HEK293 (cell line): Measurements from ENCODE around the gene GALNT10.

Experiments
- CTCF ChIA-PET: fragments of 350-600 bp; formaldehyde crosslinking; extraction: SDS; loops from one replicate; lab custom pipeline; 2021; ENCODE audit warnings: antibody characterized with exemption; lab: Yijun Ruan, JAX
- POLR2A ChIA-PET: fragments of 300-600 bp; formaldehyde crosslinking; extraction: SDS; loops from one replicate; lab custom pipeline; 2020; ENCODE audit warnings: antibody characterized with exemption, inconsistent platforms; lab: Yijun Ruan, JAX
- H3K27ac ChIP-seq: fragments of 200-500 bp; sonication (Bioruptor generic); 2 replicates; pipeline ENCODE4 v1.5.1; 2014; ENCODE audit warnings: low read depth, low read length, control low read depth, inconsistent platforms; ENCODE audit errors: extremely low read depth
- H3K36me3 ChIP-seq, 2 experiments: fragments of 200-500 bp in 1 of 2; sonication (Bioruptor generic) in 1 of 2; 1 replicate in 1 of 2; 2 replicates in 1 of 2; pipeline ENCODE4 v1.5.1; 2014 to 2017; ENCODE audit warnings: inconsistent platforms in 2 of 2, low read length in 2 of 2; ENCODE audit not compliant: control insufficient read depth in 2 of 2, insufficient read depth in 1 of 2
- H3K4me1 ChIP-seq: fragments of 200-500 bp; sonication (Bioruptor generic); 2 replicates; pipeline ENCODE4 v1.5.1; 2014; ENCODE audit warnings: mild to moderate bottlenecking, low read length, inconsistent platforms; ENCODE audit not compliant: control insufficient read depth, insufficient read depth
- H3K4me3 ChIP-seq: 2 replicates; pipeline ENCODE4 v1.5.1; 2011; ENCODE audit warnings: low read depth, mild to moderate bottlenecking, control low read depth, low read length, moderate library complexity
- H3K9me3 ChIP-seq: fragments of 200-500 bp; sonication (Bioruptor generic); 2 replicates; pipeline ENCODE4 v1.5.1; 2014; ENCODE audit warnings: low read depth, low read length, inconsistent platforms; ENCODE audit not compliant: control insufficient read depth, insufficient read depth
- GFI1B ChIP-seq: fragments of 450-650 bp; formaldehyde crosslinking; IDR thresholded peaks from 2 replicates; pipeline ENCODE4 v1.5.1; 2016; ENCODE audit warnings: missing biosample characterization, missing genetic modification characterization
- ZBTB7A ChIP-seq: fragments of 450-650 bp; formaldehyde crosslinking; IDR thresholded peaks from 2 replicates; pipeline ENCODE4 v1.5.1; 2016; ENCODE audit warnings: low read depth, missing biosample characterization, missing genetic modification characterization
- ZFP37 ChIP-seq: fragments of 450-650 bp; formaldehyde crosslinking; IDR thresholded peaks from 2 replicates; pipeline ENCODE4 v1.5.1; 2016; ENCODE audit warnings: missing biosample characterization, missing genetic modification characterization
- ZNF114 ChIP-seq: fragments of 450-650 bp; formaldehyde crosslinking; IDR thresholded peaks from 2 replicates; pipeline ENCODE4 v1.5.0; 2017; ENCODE audit warnings: missing biosample characterization, missing genetic modification characterization
- ZNF133 ChIP-seq: fragments of 450-650 bp; formaldehyde crosslinking; IDR thresholded peaks from 2 replicates; pipeline ENCODE4 v1.5.1; 2016; ENCODE audit warnings: missing biosample characterization, missing genetic modification characterization
- ZNF221 ChIP-seq: fragments of 450-650 bp; formaldehyde crosslinking; IDR thresholded peaks from 2 replicates; pipeline ENCODE4 v1.5.1; 2017; ENCODE audit warnings: missing biosample characterization, missing genetic modification characterization, borderline replicate concordance
- ZNF23 ChIP-seq: fragments of 450-650 bp; formaldehyde crosslinking; IDR thresholded peaks from 2 replicates; pipeline ENCODE4 v1.5.1; 2016; ENCODE audit warnings: missing biosample characterization, missing genetic modification characterization, borderline replicate concordance
- ZNF24 ChIP-seq: fragments of 450-650 bp; formaldehyde crosslinking; IDR thresholded peaks from 2 replicates; pipeline ENCODE4 v1.5.1; 2016; ENCODE audit warnings: missing biosample characterization, missing genetic modification characterization
- ZNF416 ChIP-seq: fragments of 450-650 bp; formaldehyde crosslinking; IDR thresholded peaks from 2 replicates; pipeline ENCODE4 v1.5.1; 2016; ENCODE audit warnings: missing biosample characterization, missing genetic modification characterization
- ZNF514 ChIP-seq: fragments of 450-650 bp; formaldehyde crosslinking; IDR thresholded peaks from 2 replicates; pipeline ENCODE4 v1.5.1; 2016; ENCODE audit warnings: missing biosample characterization, missing genetic modification characterization
- ZNF521 ChIP-seq: fragments of 450-650 bp; formaldehyde crosslinking; IDR thresholded peaks from 2 replicates; pipeline ENCODE4 v1.5.1; 2017; ENCODE audit warnings: missing biosample characterization, mild to moderate bottlenecking, missing genetic modification characterization
- TF ChIP-seq, protein P1 (sequence below): fragments of 450-650 bp; formaldehyde crosslinking; IDR thresholded peaks from 2 replicates; pipeline ENCODE4 v1.5.1; 2016; ENCODE audit warnings: missing biosample characterization, missing genetic modification characterization
- TF ChIP-seq, protein P2 (sequence below): fragments of 450-650 bp; formaldehyde crosslinking; IDR thresholded peaks from 2 replicates; pipeline ENCODE4 v1.5.1; 2017; ENCODE audit warnings: missing biosample characterization, missing genetic modification characterization
- TF ChIP-seq, protein P3 (sequence below): fragments of 450-650 bp; formaldehyde crosslinking; IDR thresholded peaks from 2 replicates; pipeline ENCODE4 v1.5.1; 2016; ENCODE audit warnings: missing biosample characterization, missing genetic modification characterization
- TF ChIP-seq, protein P4 (sequence below): fragments of 450-650 bp; formaldehyde crosslinking; IDR thresholded peaks from 2 replicates; pipeline ENCODE4 v1.5.0; 2017; ENCODE audit warnings: missing biosample characterization, missing genetic modification characterization, borderline replicate concordance
- TF ChIP-seq, protein P5 (sequence below): fragments of 450-650 bp; formaldehyde crosslinking; IDR thresholded peaks from 2 replicates; pipeline ENCODE4 v1.5.1; 2016; ENCODE audit warnings: missing biosample characterization, missing genetic modification characterization
- TF ChIP-seq, protein P6 (sequence below): fragments of 450-650 bp; formaldehyde crosslinking; IDR thresholded peaks from 2 replicates; pipeline ENCODE4 v1.5.1; 2016; ENCODE audit warnings: missing biosample characterization, missing genetic modification characterization, borderline replicate concordance
- TF ChIP-seq, protein P7 (sequence below): fragments of 450-650 bp; formaldehyde crosslinking; IDR thresholded peaks from 2 replicates; pipeline ENCODE4; 2016; ENCODE audit warnings: missing biosample characterization, missing genetic modification characterization

GALNT10 gene

DNA sequence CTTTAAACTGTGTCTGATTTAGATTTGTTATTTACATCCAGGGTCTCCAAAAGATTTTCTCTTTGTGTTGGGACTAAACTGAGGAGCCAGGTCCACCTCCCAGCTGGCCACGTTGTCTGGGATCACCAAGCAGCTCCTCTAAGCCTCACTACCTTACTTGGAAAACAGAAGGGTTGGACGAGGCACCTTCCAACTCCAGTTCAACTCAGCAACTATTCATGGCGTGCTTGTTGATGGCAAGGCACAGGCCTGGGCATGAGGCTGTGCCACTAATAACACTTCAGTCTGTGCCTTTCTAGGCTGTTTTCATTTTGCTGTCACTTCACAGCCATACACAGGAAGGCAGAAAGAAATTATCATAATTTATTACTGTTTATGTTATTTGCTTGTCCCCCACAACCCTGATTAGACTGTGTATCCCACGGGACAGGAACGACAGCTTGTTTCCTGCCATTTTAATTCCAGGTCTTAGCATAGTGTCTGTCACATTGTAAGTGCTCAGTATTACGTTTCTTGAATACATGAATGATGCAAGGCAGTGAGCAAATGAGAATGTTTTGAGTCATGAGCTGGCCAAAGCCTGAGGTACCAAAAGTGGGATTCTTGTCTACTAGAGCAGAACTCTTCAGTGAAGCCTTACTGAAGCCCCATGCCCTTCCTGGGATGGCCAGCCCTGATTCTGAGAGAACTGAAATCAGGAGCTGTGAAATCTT lies 125.8 kb downstream of the GALNT10 start (continued):
- TF ChIP-seq, protein P1, sequence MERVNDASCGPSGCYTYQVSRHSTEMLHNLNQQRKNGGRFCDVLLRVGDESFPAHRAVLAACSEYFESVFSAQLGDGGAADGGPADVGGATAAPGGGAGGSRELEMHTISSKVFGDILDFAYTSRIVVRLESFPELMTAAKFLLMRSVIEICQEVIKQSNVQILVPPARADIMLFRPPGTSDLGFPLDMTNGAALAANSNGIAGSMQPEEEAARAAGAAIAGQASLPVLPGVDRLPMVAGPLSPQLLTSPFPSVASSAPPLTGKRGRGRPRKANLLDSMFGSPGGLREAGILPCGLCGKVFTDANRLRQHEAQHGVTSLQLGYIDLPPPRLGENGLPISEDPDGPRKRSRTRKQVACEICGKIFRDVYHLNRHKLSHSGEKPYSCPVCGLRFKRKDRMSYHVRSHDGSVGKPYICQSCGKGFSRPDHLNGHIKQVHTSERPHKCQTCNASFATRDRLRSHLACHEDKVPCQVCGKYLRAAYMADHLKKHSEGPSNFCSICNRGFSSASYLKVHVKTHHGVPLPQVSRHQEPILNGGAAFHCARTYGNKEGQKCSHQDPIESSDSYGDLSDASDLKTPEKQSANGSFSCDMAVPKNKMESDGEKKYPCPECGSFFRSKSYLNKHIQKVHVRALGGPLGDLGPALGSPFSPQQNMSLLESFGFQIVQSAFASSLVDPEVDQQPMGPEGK (tag by site-specific recombination), result no peak
- TF ChIP-seq ZBTB7A (tag by site-specific recombination), result no peak
- TF ChIP-seq, protein P2, sequence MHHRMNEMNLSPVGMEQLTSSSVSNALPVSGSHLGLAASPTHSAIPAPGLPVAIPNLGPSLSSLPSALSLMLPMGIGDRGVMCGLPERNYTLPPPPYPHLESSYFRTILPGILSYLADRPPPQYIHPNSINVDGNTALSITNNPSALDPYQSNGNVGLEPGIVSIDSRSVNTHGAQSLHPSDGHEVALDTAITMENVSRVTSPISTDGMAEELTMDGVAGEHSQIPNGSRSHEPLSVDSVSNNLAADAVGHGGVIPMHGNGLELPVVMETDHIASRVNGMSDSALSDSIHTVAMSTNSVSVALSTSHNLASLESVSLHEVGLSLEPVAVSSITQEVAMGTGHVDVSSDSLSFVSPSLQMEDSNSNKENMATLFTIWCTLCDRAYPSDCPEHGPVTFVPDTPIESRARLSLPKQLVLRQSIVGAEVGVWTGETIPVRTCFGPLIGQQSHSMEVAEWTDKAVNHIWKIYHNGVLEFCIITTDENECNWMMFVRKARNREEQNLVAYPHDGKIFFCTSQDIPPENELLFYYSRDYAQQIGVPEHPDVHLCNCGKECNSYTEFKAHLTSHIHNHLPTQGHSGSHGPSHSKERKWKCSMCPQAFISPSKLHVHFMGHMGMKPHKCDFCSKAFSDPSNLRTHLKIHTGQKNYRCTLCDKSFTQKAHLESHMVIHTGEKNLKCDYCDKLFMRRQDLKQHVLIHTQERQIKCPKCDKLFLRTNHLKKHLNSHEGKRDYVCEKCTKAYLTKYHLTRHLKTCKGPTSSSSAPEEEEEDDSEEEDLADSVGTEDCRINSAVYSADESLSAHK (tag by site-specific recombination), result no peak
- TF ChIP-seq, protein P3, sequence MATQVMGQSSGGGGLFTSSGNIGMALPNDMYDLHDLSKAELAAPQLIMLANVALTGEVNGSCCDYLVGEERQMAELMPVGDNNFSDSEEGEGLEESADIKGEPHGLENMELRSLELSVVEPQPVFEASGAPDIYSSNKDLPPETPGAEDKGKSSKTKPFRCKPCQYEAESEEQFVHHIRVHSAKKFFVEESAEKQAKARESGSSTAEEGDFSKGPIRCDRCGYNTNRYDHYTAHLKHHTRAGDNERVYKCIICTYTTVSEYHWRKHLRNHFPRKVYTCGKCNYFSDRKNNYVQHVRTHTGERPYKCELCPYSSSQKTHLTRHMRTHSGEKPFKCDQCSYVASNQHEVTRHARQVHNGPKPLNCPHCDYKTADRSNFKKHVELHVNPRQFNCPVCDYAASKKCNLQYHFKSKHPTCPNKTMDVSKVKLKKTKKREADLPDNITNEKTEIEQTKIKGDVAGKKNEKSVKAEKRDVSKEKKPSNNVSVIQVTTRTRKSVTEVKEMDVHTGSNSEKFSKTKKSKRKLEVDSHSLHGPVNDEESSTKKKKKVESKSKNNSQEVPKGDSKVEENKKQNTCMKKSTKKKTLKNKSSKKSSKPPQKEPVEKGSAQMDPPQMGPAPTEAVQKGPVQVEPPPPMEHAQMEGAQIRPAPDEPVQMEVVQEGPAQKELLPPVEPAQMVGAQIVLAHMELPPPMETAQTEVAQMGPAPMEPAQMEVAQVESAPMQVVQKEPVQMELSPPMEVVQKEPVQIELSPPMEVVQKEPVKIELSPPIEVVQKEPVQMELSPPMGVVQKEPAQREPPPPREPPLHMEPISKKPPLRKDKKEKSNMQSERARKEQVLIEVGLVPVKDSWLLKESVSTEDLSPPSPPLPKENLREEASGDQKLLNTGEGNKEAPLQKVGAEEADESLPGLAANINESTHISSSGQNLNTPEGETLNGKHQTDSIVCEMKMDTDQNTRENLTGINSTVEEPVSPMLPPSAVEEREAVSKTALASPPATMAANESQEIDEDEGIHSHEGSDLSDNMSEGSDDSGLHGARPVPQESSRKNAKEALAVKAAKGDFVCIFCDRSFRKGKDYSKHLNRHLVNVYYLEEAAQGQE (tag by site-specific recombination), result no peak
- TF ChIP-seq ZNF133 (tag by site-specific recombination), result no peak
- no peak for TF ChIP-seq ZNF24 (tag by site-specific recombination)
- TF ChIP-seq, protein P4, sequence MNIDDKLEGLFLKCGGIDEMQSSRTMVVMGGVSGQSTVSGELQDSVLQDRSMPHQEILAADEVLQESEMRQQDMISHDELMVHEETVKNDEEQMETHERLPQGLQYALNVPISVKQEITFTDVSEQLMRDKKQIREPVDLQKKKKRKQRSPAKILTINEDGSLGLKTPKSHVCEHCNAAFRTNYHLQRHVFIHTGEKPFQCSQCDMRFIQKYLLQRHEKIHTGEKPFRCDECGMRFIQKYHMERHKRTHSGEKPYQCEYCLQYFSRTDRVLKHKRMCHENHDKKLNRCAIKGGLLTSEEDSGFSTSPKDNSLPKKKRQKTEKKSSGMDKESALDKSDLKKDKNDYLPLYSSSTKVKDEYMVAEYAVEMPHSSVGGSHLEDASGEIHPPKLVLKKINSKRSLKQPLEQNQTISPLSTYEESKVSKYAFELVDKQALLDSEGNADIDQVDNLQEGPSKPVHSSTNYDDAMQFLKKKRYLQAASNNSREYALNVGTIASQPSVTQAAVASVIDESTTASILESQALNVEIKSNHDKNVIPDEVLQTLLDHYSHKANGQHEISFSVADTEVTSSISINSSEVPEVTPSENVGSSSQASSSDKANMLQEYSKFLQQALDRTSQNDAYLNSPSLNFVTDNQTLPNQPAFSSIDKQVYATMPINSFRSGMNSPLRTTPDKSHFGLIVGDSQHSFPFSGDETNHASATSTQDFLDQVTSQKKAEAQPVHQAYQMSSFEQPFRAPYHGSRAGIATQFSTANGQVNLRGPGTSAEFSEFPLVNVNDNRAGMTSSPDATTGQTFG (tag by site-specific recombination), result no peak

DNA sequence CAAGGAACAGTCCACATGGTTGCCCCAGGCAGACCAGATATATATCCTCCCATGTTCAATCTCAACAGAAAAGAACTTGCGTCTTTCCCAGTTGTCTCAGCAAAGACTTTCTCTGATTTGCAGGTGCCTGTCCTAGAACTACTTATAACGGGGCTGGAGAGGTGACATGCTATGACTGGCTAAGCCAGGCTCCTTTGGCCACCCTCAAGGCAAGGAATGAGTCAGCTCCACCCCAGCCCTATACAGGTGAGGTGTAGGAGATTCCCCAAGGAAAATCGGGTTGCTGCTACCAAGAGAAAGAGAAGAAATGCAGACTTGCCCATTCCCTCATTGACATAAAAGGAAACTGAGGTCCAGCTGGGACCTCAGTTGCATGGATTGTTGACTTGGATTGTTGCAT lies 127.4 kb downstream of the GALNT10 start:
- H3K4me1 ChIP-seq, result 0 out of 2 replicates have a peak, but pooled peaks cover 3% of the 10 kb centered on the region
- CTCF ChIA-PET, result interaction anchor here (0.6 to 1.8 kb wide), 2 partner anchors 88 to 799 kb away, joined by 3 to 4 read pairs; no protein-coding TSS in a partner anchor
- H3K27ac ChIP-seq, result no peak overlapping the region
- no peak overlapping the region for H3K4me3 ChIP-seq
- no peaks in the 10 kb centered on the region for H3K36me3 ChIP-seq
- H3K9me3 ChIP-seq, result no peaks in the 10 kb centered on the region
- POLR2A ChIA-PET, result no interaction called here
- TF ChIP-seq ZNF521 (tag by site-specific recombination) (no peak), ZNF221 (tag by site-specific recombination) (no peak), ZNF114 (tag by site-specific recombination) (no peak), ZFP37 (tag by site-specific recombination) (no peak), ZNF416 (tag by site-specific recombination) (no peak), ZNF514 (tag by site-specific recombination) (no peak), ZNF23 (no peak), ZNF133 (tag by site-specific recombination) (no peak), GFI1B (tag by site-specific recombination) (no peak)
- TF ChIP-seq, protein P5, sequence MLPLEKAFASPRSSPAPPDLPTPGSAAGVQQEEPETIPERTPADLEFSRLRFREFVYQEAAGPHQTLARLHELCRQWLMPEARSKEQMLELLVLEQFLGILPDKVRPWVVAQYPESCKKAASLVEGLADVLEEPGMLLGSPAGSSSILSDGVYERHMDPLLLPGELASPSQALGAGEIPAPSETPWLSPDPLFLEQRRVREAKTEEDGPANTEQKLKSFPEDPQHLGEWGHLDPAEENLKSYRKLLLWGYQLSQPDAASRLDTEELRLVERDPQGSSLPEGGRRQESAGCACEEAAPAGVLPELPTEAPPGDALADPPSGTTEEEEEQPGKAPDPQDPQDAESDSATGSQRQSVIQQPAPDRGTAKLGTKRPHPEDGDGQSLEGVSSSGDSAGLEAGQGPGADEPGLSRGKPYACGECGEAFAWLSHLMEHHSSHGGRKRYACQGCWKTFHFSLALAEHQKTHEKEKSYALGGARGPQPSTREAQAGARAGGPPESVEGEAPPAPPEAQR (tag by site-specific recombination), result no peak
- TF ChIP-seq, protein P6, sequence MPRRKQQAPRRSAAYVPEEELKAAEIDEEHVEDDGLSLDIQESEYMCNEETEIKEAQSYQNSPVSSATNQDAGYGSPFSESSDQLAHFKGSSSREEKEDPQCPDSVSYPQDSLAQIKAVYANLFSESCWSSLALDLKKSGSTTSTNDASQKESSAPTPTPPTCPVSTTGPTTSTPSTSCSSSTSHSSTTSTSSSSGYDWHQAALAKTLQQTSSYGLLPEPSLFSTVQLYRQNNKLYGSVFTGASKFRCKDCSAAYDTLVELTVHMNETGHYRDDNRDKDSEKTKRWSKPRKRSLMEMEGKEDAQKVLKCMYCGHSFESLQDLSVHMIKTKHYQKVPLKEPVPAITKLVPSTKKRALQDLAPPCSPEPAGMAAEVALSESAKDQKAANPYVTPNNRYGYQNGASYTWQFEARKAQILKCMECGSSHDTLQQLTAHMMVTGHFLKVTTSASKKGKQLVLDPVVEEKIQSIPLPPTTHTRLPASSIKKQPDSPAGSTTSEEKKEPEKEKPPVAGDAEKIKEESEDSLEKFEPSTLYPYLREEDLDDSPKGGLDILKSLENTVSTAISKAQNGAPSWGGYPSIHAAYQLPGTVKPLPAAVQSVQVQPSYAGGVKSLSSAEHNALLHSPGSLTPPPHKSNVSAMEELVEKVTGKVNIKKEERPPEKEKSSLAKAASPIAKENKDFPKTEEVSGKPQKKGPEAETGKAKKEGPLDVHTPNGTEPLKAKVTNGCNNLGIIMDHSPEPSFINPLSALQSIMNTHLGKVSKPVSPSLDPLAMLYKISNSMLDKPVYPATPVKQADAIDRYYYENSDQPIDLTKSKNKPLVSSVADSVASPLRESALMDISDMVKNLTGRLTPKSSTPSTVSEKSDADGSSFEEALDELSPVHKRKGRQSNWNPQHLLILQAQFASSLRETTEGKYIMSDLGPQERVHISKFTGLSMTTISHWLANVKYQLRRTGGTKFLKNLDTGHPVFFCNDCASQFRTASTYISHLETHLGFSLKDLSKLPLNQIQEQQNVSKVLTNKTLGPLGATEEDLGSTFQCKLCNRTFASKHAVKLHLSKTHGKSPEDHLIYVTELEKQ, result no peak
- TF ChIP-seq, protein P7, sequence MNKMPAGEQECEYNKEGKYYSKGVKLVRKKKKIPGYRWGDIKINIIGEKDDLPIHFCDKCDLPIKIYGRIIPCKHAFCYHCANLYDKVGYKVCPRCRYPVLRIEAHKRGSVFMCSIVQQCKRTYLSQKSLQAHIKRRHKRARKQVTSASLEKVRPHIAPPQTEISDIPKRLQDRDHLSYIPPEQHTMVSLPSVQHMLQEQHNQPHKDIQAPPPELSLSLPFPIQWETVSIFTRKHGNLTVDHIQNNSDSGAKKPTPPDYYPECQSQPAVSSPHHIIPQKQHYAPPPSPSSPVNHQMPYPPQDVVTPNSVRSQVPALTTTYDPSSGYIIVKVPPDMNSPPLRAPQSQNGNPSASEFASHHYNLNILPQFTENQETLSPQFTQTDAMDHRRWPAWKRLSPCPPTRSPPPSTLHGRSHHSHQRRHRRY, result no peak
